SKM-1 (cell line): Measurements from ENCODE around the gene CD55.

Experiments used
- DNase-seq: peaks from one replicate; lab custom pipeline; 2025; ENCODE audit not compliant: unreplicated experiment; lab: John Stamatoyannopoulos, UW

CD55 gene

DNA sequence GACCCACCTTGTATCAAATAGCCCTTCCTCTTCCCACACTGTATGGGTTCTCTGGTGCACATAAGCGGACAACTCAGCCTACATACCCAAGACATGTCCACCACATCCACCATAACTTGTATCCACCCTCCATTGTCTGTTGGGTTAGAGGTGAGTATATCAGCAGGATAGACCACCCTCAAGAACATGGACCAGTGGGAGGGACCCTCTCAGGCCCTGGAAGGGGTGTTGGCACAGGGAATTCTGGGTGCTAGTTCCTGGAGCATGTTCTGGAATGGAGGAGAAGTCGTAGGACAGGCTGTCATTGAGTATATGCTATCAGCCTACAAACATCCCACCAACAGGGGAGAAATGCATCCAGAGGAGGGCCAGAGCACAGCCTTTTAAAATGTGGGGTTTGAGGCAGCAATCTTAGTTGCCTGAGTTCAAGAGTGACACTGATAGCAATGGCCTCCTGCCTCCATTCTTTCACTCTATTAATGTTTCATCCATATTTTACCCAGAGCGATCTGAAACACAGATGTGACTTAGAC lies 7.5 kb downstream of the CD55 start:
- no peak for DNase-seq

DNA sequence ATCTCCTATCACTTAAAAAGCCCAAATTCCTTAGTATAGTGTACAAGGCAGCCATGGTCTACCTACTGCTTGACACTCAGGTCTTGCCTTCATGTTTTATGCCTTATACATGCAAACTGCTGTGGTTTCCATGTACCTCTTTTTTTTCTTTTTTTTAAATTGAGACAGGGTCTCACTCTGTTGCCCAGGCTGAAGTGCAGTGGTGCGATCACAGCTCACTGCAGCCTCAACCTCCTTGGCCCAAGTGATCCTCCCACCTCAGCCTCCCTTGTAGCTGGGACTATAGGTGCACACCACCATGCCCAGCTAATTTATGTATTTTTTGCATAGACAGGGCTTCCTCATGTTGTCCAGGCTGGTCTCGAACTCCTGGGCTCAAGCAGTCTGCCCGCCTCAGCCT lies 8.0 kb downstream of the CD55 start:
- DNase-seq: no peak

DNA sequence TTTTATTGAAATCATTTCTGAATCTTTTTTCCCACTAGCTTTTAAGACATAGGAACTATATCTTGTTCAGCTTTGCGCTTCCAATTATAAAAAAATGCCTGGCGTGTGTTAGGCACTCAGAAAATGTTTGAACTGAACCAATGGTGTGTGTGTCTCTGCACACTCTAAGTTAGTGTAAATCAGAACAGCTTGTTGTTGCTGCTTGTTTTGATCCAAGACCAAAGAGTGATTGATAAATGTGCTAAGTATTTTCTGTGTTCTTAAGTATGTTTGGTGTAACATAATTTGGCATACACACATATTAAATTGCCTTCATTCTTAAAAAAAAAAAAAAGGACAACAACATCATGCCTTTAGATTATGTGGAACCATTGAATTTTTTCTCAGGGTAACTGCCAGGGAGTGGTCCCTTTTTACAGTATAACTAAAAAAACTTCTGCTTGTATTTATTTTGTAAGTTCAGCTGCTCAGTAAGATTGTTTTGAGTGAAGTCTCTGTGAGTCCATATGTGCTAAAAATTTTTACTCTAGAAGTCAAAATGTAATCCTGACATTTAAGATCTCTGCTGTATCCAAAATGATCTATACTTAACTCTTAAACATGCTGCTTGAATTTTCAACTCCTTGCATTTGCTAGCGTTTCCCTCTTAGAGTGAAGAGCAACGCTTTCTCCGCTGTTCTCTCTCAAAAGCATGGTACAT lies 8.7 kb downstream of the CD55 start:
- DNase-seq: no peak

DNA sequence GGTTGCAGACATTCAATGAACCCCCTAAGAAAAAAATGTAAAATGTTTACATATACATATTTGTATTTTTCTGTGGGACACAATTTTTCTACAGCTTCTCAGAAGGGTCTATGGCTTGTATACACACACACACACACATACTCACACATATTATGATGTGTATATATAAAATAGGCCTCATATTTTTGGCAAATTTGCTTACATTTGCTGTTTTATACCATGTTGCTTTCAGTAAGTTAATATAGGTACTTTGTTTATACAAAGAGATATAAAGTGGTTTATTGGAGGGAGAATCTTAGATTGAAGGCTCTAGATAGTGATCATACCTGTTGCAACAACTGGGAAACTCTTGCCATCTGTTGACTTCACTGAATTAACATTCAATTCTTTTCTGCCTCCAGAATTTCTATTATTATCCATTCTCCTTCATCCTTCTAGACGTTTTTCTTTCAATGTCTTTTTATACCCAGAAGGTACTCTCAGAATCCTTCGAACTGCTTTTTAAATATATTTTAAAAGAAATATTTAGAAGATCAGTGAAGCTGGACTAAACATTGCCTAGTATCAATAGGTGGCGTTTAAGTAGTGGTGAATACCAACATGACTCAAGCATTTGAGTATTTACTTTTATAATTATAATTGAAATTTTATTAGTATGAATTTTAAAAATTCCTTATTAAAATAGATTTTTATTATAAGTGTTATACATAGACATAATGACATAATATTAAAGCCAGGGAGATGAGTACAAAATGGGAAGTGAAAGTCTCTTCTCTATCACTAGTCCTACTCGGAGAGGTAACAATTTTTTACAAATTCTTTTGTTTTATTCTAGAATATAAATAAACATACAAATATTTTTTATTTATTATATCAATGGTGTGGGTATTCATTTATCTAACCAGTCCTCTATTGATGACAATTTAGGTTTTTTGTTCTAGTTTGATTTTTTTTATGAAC lies 10.2 kb downstream of the CD55 start:
- DNase-seq: no peak

DNA sequence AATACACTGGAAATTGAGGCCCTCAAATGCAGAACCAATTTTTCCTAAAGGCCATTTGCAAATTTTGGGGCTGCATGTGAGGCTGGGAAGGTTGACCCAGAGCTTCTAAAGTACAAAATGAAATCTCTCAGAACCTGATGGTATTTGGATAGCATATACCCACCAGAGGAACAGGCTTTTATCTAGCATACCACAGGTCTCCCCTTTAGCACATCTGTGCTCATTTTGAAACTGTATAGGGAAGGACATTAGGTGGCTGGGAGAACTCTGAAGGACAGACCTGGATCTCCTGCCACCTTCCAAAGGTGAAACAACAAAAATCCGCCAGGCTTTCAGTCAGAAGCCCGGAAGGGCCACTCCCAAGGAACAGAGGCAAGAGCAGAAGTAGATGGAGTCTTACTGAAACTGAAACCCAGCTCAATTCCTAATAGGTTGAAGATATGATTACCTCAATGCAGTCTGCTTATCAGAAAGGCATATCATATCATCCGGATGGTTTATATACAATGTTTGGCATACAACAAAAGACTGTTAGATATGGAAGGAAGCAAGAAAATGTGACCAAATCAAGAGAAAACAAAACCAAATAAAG lies 11.6 kb downstream of the CD55 start:
- DNase-seq: no peak

DNA sequence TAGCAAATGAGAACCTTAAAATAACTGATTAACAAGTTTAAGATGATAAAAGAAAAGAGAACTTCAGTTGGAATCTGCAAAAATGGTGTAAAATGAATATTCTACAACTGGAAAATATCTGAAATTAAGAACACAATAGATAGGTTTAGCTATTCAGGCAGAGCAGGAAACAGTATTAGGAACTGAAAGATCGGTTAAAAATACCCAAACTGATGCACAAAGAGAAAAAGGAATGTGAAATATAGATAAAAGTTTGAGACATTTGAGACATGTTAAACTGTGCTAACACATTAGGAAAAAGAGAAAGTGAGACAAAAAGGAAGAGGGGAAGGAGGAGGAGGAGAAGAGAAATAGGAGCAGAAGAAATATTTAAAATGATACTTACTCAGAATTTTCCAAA lies 12.1 kb downstream of the CD55 start:
- DNase-seq: no peak

DNA sequence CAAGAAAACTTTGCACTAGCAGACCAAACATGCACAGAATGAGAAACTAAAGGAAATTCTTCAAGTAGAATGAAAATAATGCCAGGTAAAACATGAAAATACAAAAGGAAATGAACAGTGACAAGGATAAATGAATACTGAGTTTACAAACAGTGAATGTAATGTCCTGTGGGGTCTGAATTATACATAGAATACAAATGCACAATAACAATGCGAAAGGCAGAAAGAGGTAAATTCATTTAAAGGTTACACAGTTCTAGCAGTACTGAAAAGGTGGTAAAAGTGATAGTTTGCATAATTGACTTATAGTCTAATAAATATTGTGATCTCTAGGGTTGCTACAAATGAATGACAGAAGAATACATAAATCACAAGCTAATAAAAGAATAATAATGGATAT lies 12.9 kb downstream of the CD55 start:
- no peak for DNase-seq

DNA sequence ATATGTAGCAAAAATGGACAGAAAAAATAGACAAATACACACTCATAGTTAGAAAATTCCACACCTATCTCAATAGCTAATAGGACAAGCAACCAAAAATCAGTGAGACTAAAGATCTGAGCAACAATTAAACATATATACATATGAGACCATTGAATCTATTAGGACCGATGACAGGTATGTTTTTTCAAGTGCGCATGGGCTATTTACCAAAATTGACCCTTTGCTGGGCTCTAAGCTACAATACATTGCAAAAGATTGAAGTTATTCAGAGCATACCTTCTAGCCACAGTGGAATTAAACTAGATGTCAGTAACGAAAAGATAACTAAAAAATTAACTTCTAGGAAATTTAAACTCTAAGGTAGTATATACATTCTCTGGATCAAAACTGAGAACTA lies 13.7 kb downstream of the CD55 start:
- no peak for DNase-seq

DNA sequence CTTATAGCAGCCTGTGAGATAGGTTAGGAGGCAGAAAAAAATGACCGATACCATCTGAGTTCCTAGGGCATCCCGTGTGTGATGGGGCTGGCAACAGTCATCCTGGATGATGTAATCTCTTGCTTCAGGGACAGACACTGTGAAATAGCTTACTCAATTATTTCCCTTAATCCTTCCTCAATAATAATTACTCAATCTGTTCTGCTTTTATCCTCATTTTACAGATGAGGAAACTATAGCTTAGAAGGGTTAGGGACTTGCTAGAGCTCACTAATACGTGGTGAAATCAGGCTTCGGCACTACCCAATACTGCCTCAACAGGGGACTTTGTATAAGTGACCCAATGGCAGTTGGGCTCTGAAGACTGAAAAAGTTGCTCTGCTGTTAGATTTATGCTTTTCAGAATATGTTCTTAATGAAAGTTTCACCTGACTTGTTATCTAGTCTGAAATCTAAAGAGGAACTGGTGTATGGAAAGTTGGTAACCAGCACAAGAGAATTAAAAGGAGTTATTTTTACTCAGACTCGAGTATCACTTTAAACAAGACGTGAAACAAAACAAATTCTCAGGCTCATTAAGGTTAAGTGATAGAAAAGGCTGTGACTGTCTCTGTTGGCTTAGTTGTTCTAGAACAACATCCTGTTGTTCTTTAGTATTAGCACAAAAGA lies 14.4 kb downstream of the CD55 start:
- DNase-seq: peak; percentile 100

DNA sequence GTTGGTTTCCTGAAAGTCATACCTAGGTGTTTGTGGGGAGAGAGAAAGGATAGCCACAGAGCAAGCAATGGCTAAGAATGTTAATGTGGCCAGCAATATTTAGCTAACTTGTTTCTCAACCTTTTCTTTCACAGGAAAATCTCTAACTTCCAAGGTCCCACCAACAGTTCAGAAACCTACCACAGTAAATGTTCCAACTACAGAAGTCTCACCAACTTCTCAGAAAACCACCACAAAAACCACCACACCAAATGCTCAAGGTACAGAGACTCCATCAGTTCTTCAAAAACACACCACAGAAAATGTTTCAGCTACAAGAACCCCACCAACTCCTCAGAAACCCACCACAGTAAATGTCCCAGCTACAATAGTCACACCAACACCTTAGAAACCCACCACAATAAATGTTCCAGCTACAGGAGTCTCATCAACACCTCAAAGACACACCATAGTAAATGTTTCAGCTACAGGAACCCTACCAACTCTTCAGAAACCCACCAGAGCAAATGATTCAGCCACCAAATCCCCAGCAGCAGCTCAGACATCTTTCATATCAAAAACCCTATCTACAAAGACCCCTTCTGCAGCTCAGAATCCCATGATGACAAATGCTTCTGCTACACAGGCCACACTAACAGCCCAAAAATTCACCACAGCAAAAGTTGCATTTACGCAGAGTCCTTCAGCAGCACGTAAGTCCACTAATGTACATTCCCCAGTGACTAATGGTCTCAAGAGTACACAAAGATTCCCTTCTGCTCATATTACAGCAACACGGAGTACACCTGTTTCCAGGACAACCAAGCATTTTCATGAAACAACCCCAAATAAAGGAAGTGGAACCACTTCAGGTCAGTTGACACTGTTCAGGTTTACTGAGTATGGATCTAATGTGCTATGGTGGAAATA lies 15.3 kb downstream of the CD55 start:
- DNase-seq: peak; percentile 24

DNA sequence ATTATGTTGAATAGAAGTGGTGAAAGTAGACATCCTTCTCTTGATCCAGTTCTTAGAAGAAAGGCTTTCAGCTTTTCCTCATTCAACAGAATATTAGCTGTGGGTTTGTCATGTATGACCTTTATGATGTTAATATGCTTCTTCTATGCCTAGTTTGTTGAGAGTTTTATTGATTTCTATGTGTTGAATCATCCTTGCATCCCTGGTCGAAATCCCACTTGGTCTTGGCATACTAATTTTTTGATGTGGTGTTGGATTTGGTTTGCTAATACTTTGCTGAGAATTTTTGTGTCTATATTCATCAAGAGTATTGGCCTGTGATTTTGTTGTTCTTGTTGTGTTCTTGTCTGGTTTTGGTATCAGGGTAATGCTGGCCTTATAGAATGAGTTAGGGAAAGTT lies 20.9 kb downstream of the CD55 start:
- no peak for DNase-seq

DNA sequence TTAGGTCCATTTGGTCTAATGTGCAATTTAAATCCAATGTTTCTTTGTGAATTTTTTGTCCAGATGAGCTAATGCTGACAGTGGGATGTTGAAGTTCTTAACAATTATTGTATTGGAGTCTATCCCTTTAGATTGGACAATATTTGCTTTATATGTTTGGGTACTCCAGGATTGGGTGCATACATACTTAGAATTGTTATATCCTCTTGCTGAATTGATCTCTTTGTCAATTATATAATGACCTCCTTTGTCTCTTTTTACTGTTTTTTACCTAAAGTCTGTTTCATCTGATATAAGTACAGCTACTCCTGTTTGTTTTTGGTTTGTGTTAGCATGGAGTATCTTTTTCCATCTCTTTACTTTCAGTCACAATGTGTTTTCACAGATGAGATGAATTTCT lies 22.2 kb downstream of the CD55 start:
- DNase-seq: no peak

DNA sequence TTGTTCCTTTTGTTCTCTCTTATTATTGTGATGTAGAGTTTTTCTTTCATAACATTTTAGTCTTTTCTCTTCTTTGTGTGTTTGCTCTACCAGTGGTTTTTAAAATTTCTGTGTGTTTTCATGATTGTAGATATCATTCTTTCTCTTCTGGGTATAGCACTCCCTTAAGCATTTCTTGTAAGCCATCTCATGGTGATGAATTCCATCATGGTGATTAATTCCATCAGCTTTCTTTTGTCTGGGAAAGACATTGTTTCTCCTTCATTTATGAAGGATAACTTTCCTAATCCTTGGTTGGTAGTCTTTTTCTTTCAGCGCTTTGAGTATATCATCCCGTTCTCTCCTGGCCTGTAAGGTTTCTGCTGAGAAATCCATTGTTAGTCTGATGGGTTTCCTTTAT lies 22.7 kb downstream of the CD55 start:
- DNase-seq: no peak

DNA sequence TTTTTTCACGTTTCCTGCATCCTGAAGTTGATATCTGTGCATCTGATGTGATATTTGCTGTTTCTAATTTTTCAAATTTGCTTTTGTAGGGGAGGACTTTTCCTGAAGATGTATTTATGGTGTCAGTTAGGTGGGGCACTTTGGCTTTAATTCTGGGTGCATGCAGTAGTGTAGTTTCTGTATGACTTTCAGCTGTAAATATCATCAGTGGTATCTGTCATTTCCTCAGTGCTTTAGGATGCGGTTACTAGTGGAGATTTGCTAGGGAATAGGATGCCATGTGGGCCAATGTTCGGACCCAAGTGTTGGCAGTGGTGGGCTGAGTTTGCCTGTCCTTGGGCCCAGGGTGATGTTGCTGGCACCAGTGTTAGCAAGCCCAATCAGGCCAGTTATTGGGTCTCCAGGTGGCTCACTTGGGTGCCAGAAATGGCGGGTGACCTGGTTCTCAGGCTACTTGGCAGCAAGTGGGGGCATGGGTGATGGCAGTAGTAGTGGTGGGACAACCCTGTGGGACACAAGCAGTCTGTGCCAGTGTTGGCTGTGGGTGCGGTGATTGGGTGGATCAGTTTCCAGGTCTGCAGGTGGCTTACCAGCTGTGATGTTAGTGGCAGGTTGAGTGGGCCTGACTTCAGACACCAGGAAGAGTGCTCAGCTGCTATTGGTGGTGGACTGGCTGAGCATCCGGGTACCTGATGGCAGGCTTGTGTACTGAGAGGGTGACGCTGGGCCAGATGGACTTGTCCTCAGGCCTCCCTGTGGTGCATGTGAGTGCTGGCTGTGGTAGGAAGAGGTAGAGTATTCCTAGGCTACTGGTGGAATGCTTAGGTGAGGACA lies 24.4 kb downstream of the CD55 start:
- DNase-seq: no peak

DNA sequence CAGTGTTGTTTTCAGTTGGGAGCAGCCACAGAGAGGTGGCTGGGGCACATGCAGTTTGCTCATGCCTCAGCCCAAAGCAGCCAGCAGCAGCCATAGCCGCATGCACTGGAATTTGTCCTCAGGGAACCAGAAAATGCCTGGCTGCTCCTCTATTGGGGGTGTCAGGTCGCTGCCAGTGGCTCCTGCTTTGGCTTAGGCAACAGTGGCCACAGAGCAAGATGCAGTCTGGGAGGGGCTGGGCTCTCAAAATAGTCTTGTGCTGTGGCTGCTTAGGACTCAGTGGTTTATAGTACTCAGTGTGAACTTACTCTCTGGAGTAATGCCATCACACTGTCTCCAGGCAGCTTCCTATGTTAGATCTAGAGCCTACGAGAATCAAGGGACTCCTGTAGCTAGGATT lies 25.0 kb downstream of the CD55 start:
- no peak for DNase-seq

DNA sequence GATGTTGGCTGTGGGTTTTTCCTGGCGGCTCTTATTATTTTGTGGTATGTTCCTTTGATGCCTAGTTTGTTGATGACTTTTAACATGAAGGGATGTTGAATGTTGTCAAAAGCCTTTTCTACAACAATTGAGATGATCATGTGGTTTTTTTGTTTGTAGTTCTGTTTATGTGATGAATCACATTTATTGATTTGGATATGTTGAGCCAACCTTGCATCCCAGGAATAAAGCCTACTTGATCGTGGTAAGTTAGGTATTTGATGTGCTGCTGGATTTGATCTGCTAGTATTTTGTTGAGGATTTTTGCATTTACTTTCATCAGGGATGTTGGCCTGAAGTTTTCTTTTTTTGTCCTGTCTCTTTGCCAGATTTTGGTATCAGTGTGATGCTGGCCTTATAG lies 28.5 kb downstream of the CD55 start:
- no peak for DNase-seq

DNA sequence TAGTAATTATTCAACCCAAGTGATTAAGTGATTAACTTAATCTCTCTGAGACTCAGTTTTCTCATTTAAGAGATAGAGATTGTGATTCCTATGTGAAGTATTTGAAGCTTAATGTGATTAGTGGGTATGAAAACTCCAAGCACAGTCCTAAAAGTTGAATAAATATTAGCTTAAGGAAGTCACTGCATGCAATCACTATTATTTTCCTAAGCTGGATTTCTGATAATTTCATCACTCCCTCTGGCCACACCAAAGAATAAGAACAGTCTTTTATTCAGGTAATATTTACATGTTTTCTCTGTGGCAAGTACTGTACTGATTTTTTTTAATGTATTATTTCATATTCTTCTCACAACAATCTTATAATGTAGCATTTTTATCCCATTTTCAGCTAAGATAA lies 31.1 kb downstream of the CD55 start:
- DNase-seq: no peak

DNA sequence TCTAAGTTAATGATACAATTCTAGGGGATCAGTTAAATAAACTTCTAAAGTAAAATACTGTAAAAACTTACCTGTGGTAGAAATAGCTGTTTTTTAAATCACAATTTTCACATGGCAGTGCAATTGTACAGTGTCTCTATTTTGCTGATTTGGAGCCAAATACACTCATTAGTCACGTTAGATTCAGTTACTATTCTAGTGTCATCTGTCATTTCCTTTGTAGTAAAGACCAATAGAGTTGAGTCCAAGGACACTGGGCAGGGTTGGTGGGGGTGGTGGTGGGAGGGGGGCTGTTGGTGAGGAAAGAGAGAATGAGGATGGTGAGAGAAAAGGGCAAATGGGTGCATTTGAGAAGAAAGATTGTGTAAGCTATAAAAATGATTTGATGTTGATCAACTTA lies 33.6 kb downstream of the CD55 start:
- DNase-seq: no peak

DNA sequence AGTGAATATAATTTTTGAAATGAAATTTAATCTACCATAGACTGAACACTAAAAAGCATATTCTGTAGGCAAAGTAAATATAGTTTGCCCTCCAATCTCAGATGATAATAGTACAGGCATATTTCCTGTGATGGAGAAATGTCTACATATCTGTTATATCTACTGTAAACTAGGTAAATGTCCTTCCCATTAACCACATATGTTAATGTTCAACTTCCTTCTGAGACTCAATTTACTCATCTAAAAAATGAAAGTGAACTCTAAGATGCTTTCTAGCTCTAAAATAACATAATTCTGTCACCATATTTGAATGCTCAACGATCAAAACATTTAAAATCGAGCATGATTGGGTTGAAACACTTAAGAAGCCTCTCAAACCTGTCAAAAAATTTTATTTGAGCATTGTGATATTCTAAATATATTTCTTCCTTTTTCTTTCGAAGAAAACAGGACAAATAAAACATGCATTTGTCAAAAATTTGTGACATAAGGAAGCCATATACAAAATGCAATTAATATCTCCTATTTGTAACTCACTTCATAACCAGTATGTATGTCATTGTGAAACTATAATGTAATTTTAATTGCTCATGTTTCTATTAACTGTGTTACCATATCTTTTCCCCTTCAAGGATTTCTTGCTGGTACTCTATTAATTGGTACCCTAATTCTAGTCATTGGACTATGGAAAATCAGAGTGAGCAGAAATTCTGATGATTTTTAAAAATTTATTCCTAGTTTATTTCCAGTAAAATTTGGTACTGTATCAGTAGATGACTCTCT lies 34.2 kb downstream of the CD55 start:
- DNase-seq: no peak
